ENCODE data around the gene UQCRH.

The UQCRH gene

DNA sequence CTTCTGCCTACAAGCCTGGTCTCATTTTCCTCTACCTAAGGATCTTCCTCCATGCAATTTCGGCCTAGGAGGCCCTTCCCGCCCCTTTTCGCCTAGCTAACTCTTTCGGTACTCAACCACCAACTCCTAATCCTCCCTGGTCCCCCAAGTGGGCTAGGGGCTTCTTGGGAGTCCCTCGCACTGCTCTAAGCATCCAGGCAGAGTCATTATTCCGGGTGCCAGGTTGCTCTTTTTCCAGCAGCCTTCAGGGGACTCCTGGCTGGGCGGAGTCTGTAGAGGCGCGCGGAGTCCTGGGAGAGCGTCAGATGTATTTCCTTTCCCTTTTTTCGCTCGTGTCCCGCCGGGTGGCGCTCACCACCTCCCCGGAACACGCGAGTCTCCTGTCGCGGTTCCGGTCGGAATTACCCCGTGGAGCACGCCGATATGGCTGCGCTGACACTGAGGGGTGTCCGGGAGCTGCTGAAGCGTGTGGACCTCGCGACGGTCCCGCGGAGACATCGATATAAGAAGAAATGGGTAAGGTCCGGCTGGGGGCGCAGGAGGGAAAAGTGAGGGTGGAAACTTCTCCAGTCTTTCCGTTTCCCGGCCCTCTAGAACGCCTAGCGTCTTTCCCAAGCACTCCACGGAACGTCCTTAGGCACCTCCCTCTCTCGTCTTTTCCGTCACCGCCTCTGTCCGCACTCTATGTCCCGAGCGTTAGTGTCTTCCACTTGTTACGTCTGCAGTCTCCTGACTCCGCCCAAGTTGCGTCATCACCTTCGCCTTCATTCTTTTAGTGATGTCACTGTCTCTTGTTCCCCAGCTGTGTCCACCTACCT, 37.1 kb downstream of the UQCRH start, which contains the start of gene NSUN4:
NSUN4 (plus strand) TSS at position 404 of the 818 bp plus-strand sequence; CDS start at position 424, 20 bp downstream.
- Histone ChIP-seq H3F3A (ENCODE audit: insufficient read depth, low read length) (no peaks in the 10 kb centered on the region), H2AFZ (ENCODE audit: low read length) (no peak within 1 kb of the TSS), H3K27ac (ENCODE audit: low read depth, low read length, poor library complexity, severe bottlenecking) (peak within 1 kb of the TSS; percentile 75), H3K4me1 (ENCODE audit: insufficient read depth, low read length, severe bottlenecking) (peaks cover 16% of the 10 kb centered on the region), H3K9me3 (ENCODE audit: low read length) (no peaks in the 10 kb centered on the region), H3K4me3 (ENCODE audit: low read depth, low read length, poor library complexity, severe bottlenecking) (peak within 1 kb of the TSS; percentile 84), H3K79me2 (ENCODE audit: insufficient read depth, low read length) (no peaks in the 10 kb centered on the region), H4K20me1 (ENCODE audit: insufficient read depth, low read length) (no peaks in the 10 kb centered on the region), H3K9ac (ENCODE audit: low read length) (peak within 1 kb of the TSS; percentile 88), H3K9me2 (ENCODE audit: low read depth, low read length) (no peaks in the 10 kb centered on the region), H3K36me3 (ENCODE audit: insufficient read depth, low read length) (peaks cover 34% of the 10 kb centered on the region; the same call in 1 of the 2 replicates), H3K27me3 (ENCODE audit: insufficient read depth, low read length) (no peaks in the 10 kb centered on the region), H3K4me2 (ENCODE audit: low read length) (peak within 1 kb of the TSS; percentile 95)
- TF ChIP-seq, protein P1, sequence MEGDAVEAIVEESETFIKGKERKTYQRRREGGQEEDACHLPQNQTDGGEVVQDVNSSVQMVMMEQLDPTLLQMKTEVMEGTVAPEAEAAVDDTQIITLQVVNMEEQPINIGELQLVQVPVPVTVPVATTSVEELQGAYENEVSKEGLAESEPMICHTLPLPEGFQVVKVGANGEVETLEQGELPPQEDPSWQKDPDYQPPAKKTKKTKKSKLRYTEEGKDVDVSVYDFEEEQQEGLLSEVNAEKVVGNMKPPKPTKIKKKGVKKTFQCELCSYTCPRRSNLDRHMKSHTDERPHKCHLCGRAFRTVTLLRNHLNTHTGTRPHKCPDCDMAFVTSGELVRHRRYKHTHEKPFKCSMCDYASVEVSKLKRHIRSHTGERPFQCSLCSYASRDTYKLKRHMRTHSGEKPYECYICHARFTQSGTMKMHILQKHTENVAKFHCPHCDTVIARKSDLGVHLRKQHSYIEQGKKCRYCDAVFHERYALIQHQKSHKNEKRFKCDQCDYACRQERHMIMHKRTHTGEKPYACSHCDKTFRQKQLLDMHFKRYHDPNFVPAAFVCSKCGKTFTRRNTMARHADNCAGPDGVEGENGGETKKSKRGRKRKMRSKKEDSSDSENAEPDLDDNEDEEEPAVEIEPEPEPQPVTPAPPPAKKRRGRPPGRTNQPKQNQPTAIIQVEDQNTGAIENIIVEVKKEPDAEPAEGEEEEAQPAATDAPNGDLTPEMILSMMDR (IDR thresholded peaks at IDR 0.05; ENCODE audit: low read length) = peak; percentile 94
- TF ChIP-seq EZH2 (IDR thresholded peaks at IDR 0.05; ENCODE audit: borderline replicate concordance, low read length) = no peak

DNA sequence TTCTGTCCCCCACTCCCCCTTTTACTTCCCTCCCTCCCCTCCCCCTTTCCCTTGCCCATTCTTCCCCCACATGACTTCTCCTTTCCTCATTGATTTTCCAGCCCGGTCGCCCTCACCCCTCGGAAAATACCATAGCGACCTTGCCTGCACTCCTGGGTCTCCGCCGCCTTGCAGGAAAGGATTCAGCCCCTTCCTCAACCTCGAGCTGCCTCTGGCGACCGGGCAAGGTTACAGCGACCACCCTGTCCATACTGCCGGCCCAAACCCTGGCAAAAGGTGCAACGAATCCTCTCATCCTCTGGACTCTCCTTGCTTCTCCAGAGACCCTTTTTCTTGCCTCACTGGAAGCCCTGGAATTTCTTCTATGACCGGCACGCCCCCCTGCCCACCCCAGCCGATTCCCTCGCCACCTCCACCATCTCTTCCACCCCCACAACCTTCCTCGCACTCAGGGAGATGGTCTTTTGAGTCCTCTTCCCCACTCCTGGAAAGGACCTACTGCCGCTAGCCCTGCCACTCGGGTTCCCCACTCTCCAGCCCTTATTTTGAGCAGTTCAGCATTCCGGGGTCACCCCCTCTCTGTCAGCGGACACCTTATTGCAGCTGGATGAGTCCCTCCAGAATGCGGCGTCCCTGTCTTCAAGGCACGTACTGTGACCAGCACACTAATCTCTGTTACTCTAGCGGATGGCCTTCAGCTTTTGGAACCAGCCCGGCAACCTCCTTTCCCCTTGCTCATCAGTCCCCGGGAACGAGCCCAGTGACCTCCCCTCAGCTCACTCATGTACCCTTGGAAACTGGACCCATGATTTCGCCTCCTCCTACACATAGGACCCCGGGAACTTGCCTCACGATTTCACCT, 38.0 kb downstream of the UQCRH start:
- H3K79me2 ChIP-seq (ENCODE audit: insufficient read depth, low read length) = no peaks in the 10 kb centered on the region
- H3K27ac ChIP-seq (ENCODE audit: low read depth, low read length, poor library complexity, severe bottlenecking) = peak overlapping the region; percentile 75
- H3K4me3 ChIP-seq (ENCODE audit: low read depth, low read length, poor library complexity, severe bottlenecking) = peak overlapping the region; percentile 84
- H3K9me2 ChIP-seq (ENCODE audit: low read depth, low read length) = no peaks in the 10 kb centered on the region
- H3K9ac ChIP-seq (ENCODE audit: low read length) = peak overlapping the region; percentile 88
- no peaks in the 10 kb centered on the region for H4K20me1 ChIP-seq (ENCODE audit: insufficient read depth, low read length)
- peaks cover 35% of the 10 kb centered on the region; the same call in 1 of the 2 replicates for H3K36me3 ChIP-seq (ENCODE audit: insufficient read depth, low read length)
- no peak overlapping the region for H2AFZ ChIP-seq (ENCODE audit: low read length)
- peak overlapping the region; percentile 95 for H3K4me2 ChIP-seq (ENCODE audit: low read length)
- no peaks in the 10 kb centered on the region for H3F3A ChIP-seq (ENCODE audit: insufficient read depth, low read length)
- TF ChIP-seq, protein P1 (IDR thresholded peaks at IDR 0.05; ENCODE audit: low read length) = no peak
- H3K4me1 ChIP-seq (ENCODE audit: insufficient read depth, low read length, severe bottlenecking) = peaks cover 16% of the 10 kb centered on the region
- H3K9me3 ChIP-seq (ENCODE audit: low read length) = no peaks in the 10 kb centered on the region
- H3K27me3 ChIP-seq (ENCODE audit: insufficient read depth, low read length) = no peaks in the 10 kb centered on the region

DNA sequence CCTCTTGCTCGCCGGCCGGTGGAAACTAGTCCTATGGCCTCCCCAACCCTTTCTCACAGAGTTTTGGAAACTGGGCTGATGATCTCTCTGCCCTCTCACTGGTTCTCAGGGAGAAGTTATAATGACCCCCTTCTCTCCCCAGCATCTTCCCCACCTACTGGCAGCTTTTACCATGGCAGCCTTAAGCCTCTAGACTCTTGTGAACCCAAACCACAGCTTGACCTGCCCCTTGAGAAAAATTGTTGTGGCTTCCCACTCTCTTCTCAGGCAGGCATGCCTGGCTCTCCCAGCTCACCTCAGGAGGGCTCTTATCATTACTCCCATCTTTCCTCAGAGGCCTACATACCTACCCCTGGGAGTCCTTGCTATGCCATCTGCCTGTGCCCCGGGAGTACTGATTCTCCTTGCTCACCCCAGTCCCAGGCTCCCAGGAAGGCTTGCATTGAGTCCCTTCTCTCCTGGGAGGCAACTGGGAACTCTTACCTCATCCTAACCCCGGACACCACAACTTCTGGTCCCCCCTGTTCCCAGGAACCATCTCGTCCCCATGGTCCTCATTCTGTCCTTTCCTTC, 38.7 kb downstream of the UQCRH start:
- TF ChIP-seq, protein P1 (IDR thresholded peaks at IDR 0.05; ENCODE audit: low read length) = peak; percentile 52
- TF ChIP-seq EZH2 (IDR thresholded peaks at IDR 0.05; ENCODE audit: borderline replicate concordance, low read length) = no peak
- no peaks in the 10 kb centered on the region for H3K27me3 ChIP-seq (ENCODE audit: insufficient read depth, low read length)
- peaks cover 41% of the 10 kb centered on the region; the same call in 1 of the 2 replicates for H3K36me3 ChIP-seq (ENCODE audit: insufficient read depth, low read length)
- H4K20me1 ChIP-seq (ENCODE audit: insufficient read depth, low read length) = no peaks in the 10 kb centered on the region
- peaks cover 16% of the 10 kb centered on the region for H3K4me1 ChIP-seq (ENCODE audit: insufficient read depth, low read length, severe bottlenecking)
- H3K79me2 ChIP-seq (ENCODE audit: insufficient read depth, low read length) = no peaks in the 10 kb centered on the region
- peak overlapping the region; percentile 95 for H3K4me2 ChIP-seq (ENCODE audit: low read length)
- no peaks in the 10 kb centered on the region for H3F3A ChIP-seq (ENCODE audit: insufficient read depth, low read length)
- H2AFZ ChIP-seq (ENCODE audit: low read length) = no peak overlapping the region
- peak overlapping the region; percentile 84 for H3K4me3 ChIP-seq (ENCODE audit: low read depth, low read length, poor library complexity, severe bottlenecking)
- no peak overlapping the region for H3K27ac ChIP-seq (ENCODE audit: low read depth, low read length, poor library complexity, severe bottlenecking)
- H3K9me2 ChIP-seq (ENCODE audit: low read depth, low read length) = no peaks in the 10 kb centered on the region
- H3K9ac ChIP-seq (ENCODE audit: low read length) = no peak overlapping the region; the same call in 1 of the 2 replicates
- H3K9me3 ChIP-seq (ENCODE audit: low read length) = no peaks in the 10 kb centered on the region
